ENCODE data around the gene DNM3.

DNA sequence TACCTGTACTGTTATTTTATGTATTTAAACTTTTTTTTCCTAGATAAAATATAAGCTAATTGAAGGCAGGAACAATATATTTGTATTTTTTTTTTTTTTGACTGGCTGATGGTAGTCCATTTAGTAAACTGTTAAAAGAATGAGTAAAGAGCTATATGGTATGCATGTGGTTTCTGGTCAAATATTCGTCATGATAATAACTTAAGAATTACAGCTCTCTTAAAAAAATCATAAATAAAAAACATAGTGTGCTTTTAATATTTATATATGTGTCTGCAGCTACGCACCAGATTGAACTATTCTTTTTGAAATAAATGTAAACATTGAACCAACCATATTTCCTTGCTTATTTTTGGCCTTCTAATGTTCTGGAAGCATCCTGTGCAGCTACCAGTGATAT, 306.9 kb downstream of the DNM3 start:
- TF ChIP-seq L3MBTL2 (conservative IDR thresholded peaks at IDR 0.05) (no peak), ELF4 (IDR thresholded peaks at IDR 0.05) (no peak), SUZ12 (IDR thresholded peaks at IDR 0.05) (no peak), SP1 (IDR thresholded peaks at IDR 0.05) (no peak), ZNF384 (IDR thresholded peaks at IDR 0.05) (no peak)
